HG03175 (cell line): ENCODE data around the gene PRKCQ.
"Not testable (repeated sequence)": the region's sequence is repeated elsewhere in the genome, so short reads cannot be mapped to it uniquely, and the experiment has no call there.

Experiments
- ATAC-seq: cut with Tn5 transposase; IDR thresholded peaks from one replicate; pipeline ENCODE4 v1.9.1; 2021; ENCODE audit warnings: mild to moderate bottlenecking, moderate library complexity; ENCODE audit not compliant: unreplicated experiment

Gene PRKCQ

GRCh38 chr10:6494936-6495592, 85.0 kb downstream of the PRKCQ start:
- ATAC-seq, result no peak

DNA sequence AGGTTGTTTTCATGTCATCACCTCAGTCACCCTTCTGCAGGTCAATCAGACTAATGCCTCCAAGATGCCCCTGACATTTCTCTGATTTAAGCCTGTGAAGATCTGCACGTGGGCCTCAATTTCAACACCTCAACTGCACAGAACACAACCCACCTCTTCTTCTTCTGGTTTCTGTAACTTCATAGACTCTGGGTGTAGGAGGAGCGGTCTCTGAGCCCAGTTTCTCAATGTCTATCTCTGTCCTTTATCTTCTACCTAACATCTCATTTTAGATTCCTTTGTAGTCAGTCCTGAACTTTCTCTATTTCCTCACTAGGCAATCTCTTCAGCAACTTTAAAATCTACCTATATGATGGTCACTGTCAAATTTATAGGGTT, 85.6 kb downstream of the PRKCQ start:
- no peak for ATAC-seq

DNA sequence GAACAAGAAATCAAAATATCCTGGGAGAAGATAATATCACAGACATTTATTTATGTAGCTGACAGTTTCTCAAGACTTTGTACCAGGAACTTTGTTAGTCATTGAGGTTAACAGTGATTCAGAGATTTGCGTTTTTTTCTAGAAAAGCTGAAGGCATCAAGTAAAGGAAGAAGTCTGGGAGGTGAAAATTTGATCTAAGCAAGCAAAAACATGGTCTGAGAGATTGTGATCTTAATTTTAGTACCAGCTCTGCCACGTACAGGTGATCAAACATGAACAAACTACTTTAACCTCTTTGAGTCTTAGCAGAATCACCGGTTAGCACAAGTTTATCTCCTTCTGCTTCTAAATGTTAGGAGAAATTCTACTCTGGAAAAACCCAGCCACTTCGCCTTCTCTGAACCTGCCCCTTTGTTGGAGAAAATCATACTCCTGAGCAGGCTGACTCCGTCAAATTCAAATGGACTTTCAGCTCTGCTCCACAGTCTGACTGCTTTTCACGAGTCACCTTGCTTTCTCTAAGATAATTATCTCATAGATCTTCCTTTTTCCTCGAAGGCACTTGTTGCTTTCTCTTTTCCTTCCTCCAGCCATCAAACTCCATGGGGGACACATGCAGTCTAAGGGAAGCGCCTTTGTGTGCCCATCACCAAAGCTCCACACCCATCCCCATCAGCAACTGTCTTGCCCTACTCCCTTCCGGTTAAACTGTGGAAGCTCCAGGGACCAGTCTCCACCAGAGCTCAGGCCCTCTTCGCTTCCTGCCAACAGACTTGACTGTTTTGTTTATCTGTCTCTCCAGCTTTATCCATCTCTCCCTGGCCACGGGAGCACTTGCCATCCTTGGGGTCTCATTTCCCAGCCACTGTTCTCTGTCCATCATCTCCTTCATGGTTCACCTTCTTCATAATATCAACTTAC, 86.3 kb downstream of the PRKCQ start:
- no peak for ATAC-seq

DNA sequence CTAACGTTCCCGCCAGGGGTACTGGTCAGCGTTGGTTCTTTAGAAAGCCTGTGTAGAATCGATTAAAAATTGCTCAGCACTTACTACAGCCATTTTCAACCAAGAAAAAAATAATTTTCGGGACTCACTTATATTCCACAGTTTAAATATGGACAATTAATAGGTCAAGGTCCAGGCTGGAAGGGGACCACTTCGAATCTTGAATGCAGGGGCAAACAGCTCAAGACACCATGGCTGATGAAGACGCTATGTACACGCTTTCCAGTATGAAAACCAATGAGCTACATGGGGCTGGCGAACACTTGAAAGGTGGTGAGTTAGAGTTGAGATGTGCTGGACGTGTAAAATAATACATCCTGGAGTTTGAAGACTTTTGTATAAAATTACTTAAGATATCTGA, 87.2 kb downstream of the PRKCQ start:
- no peak for ATAC-seq

DNA sequence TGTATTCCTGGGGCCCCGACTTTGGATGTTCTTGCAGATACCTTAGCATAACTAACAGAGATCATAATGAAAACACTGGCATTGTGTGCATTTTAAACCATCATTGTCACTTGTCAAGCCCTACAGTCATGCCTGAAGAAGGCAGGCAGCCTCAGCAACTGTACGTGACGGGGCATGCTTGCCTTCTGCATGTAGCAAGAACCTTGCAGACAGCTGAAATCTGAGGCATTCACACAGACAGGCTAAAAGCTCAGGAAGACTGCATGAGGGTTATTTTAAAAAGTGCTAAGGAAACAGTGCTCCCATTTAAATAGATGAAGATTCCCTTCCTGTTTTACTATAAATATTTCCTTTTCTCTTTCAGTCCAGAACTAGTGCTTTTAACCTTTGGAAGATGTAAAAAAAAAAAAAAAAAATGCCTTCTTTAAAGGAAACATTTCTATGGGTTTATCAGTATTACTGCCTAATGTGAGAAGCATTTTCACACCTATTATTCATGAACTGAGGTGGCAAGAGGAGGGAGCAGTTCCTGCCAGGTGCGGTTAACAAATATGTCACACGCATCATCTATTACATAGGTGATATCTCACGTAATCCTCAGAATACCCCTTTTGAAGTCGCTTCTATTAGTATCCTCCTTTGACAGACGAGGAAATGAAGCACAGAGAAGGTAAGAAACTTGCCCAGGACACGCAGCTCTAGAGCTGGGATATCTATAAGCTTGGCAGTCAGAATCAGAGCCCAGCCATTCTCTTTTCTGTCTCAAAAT, 88.1 kb downstream of the PRKCQ start:
- ATAC-seq, result peak; percentile 75

GRCh38 chr10:6490614-6491013, 89.5 kb downstream of the PRKCQ start:
- ATAC-seq, result no peak

- no peak for ATAC-seq
Measured at GRCh38 chr10:6487920-6488319, 92.2 kb downstream of the PRKCQ start.

- no peak for ATAC-seq
Measured at GRCh38 chr10:6486309-6486708, 93.8 kb downstream of the PRKCQ start.

GRCh38 chr10:6482737-6483357, 97.2 kb downstream of the PRKCQ start:
- ATAC-seq, result no peak

DNA sequence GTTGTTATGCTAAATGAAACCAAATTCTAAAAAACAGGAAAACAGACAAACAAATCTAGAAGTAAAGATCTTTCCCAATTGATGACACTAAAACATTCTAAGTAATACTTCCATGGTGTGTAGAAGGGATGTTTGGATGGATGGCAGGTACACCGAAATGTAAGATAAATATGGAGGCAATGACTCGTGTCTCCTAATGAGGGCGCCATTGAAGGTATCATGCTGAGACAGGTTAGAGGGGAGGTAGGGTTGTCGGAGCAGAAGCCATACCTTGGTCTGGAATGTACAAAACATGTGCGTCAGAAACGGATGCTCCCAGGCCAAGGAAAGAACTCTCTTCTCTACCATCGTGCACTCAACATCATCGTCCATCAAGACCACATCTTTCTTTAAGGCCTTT, 101.4 kb downstream of the PRKCQ start:
- ATAC-seq, result no peak

DNA sequence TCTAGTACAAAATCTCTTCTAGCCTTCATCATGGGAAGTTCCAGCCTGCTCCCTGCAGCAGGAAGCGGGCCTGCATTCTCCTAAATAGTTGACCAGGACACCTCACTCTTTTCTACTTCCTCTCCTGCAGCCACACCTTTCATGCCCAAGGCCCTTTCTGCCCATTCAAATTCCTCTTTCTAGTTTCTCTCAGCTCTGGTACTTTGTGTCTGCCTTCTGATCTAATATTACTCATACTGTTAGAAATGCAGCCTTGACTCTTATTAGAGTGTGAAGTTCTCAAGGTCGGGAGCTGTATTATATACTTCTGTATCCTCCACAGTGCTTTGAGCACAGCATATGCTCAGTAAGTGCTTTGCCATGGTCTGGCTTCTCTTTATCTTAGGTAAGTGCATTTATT, 103.1 kb downstream of the PRKCQ start:
- ATAC-seq, result no peak

GRCh38 chr10:6474871-6475270, 105.2 kb downstream of the PRKCQ start:
- no peak for ATAC-seq

- ATAC-seq, result peak; percentile 75
Measured at GRCh38 chr10:6473901-6474370, 106.1 kb downstream of the PRKCQ start.

- no peak for ATAC-seq
Measured at GRCh38 chr10:6473430-6473829, 106.6 kb downstream of the PRKCQ start.

GRCh38 chr10:6472710-6473005, 107.4 kb downstream of the PRKCQ start:
- ATAC-seq, result not testable (repeated sequence)

DNA sequence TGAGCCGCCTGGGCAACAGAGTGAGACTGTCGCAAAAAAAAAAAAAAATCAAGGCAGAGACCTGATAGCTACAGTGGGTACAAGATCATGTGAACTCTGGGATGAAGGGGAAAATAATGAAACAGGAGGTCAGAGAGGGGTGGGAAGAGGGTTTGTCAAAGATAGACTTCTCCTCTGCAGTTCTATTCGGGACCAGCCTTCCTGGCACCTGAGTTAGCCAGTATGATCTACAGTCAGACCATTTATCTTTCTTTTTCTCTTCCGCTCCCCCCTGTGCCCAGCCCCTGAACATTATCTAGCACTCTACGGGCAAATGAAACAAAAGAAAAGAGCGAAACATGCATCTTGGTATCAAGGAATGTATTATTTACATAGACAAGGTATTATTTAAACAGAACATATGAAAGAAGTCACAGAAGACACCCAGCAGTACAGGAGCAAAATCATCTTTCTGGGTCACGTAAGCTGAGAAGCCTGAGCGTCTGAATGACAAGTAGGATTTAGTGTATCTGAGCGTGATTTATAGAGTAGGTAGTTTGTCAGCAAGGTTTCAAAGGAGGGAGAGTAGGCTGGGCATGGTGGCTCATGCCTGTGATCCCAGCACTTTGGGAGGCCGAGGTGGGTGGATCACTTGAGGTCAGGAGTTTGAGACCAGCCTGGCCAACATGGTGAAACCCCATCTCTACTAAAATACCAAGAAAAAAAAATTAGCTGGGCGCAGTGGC, 109.0 kb downstream of the PRKCQ start:
- no peak for ATAC-seq

DNA sequence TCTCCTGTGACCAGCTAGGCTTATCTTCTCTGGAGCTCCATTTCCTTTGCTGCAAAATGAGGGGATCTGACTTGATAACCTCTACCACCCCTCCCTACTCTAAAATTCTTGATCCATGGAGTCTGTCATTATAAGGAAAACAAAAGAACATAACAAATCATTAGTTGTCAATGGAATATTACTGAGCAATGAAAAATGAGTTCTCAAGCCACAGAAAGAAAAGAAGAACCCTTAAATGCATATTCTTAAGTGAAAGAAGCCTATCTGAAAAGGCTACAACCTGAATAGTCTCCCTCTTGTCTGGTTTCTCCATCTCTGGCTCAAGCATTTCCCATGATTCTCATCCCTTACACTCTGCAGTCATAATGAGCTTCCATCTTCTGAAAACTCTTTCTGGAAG, 110.4 kb downstream of the PRKCQ start:
- no peak for ATAC-seq

DNA sequence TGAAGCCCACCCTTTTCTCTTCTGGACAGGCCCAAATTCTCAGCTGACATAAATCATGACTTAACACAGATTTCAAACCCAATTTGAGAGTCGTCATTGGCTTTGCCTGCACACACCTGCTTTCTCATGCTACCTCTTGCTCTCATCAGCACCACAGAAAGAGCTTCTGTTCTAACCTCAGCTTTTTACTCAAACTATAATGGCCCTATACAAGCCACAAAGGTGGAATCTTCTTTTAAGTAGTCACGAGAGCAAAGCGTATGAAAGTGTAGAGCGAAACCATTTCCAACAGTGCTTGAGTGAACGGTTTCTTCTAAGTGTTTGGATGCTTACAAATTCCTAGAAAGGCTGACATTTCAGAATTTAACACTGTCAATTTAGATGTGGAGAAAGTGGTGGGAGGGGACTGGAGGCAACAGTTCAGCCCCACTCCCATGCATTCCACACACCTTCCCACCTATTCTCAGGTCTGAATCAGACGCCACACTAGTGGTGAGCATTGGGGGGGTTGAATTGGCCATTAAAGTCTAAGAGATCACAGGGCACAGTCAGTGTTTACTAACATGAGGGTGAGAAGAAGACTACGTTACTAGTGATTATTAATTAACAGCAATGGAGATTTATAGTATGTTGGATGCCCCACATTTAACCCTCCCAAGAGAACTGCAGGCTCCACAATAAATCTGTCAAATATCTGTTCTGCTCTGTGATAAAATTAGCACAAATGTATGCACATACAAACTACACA, 114.0 kb downstream of the PRKCQ start:
- ATAC-seq, result no peak

DNA sequence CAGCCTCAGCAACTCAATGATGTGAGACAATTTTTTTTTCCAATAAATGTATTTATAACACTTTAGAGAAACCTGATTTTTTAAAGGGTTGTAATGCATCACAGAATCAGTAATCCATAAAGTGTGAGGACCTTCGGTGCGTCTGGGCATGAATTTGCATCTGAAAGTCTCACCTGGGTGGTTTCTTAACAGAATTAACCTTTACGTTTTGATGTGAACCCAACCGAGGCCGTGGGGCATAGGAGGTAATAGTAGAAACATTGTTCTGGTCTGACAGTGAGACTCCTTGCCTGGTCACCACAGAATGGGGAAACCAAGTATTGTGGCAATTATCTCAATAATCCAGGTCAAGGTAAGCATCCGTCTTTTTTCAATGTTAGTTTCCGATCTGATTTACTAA, 114.6 kb downstream of the PRKCQ start:
- ATAC-seq, result no peak

- no peak for ATAC-seq
Measured at GRCh38 chr10:6464862-6465430, 115.1 kb downstream of the PRKCQ start.
